GM21619 (cell line): ENCODE measurements around the gene PLK1.
"Not testable (repeated sequence)": the region's sequence is repeated elsewhere in the genome, so short reads cannot be mapped to it uniquely, and the experiment has no call there.

ENCODE experiments used
- ATAC-seq: cut with Tn5 transposase; IDR thresholded peaks from one replicate; pipeline ENCODE4 v1.9.1; 2021; ENCODE audit not compliant: unreplicated experiment

The PLK1 gene

GRCh38 chr16:23678430-23679273 is at the start of gene PLK1:
PLK1 (plus strand) TSS chr16:23678889; CDS start chr16:23678933, 44 bp downstream.
- peak; percentile 88 for ATAC-seq

DNA sequence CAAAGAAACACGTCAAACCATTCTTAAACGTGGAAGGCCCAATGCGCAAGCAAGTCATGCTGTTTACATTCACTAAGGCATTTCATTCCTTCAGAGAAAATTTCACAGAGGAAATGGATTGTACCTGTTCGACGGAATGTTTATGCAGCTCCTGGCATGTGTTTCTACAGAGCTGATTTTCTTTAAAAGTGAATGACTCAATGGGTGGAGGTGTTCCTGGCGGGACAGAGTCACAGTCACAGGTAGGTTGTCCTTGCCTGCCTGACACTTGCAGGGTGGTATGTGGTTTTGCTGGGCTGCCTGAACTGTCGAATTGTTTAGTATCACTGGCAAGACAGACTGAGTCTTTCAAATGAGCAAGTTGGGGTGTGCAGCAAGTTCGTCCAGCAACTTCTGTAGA is 49.2 kb upstream of the PLK1 start:
- no peak for ATAC-seq

DNA sequence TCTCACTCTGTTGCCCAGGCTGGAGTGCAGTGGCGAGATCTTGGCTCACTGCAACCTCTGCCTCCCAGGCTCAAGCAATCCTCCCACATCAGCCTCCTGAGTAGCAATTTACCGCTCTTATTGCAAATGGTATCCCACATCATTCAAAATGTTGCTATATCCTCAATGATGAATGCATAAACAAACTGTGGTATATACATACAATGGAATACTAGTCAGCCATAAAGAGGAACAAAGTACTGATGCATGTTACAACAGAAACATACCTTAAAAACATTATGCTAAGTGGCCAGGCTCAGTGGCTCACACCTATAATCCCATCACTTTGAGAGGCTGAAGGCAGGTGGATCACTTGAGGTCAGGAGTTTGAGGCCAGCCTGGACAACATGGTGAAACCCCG is 46.8 kb upstream of the PLK1 start:
- ATAC-seq, result not testable (repeated sequence)

- no peak for ATAC-seq
These were observed 44.1 kb upstream of the PLK1 start for GRCh38 chr16:23634461-23635036.

GRCh38 chr16:23635958-23636357 is 42.7 kb upstream of the PLK1 start:
- ATAC-seq, result no peak

- ATAC-seq, result no peak
These were observed 38.1 kb upstream of the PLK1 start for GRCh38 chr16:23640615-23640930.

DNA sequence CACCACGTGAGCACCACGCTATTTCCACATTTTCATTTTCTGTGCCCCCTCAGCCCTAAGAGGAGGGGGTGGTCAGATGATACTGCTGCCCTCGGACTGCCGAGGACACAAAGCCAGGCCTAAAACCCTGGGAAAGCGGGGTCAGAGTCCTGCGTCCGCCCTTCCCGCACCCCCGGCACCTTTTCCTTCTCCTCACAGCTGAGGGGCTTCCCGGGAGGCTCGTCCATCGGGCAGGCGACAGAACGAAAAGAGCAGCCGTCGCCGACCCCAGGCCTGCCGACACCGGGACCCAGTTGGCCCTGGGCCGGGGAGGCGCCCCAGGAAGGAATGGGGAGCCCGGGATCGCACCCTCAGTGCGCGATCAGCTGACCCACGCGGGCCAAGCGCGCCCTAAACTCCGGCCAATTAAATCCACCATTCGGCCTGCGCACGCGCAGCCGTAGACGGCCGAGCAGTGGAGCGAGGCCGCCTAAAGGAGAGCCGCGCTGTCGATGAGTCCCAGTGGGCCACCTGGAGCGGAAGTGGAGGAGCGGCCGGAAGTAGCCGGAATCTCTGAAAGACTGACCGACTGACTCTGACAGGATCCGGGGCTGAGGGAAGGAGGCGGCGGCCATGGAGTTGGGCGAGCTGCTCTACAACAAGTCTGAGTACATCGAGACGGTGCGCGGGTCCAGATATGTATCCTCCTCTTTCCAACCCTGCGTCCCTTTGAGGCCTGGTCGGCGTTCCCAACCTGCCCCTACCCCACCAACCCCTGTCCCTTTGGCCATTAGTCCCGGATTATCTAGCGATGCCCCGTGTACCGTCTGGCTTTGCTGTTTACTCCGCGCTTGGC is 37.5 kb upstream of the PLK1 start, which contains the start of the genes DCTN5 and PALB2:
Gene DCTN5 (plus strand): TSS at position 536 of the 835 bp plus-strand sequence. CDS start 77 bp downstream, at position 613.
Gene PALB2 (minus strand): TSS at position 380 of the 835 bp plus-strand sequence. CDS start 153 bp downstream, at position 227.
- ATAC-seq, result peak; percentile 95

GRCh38 chr16:23642246-23642774 is 36.4 kb upstream of the PLK1 start:
- ATAC-seq, result no peak

GRCh38 chr16:23650674-23651416 is 27.8 kb upstream of the PLK1 start:
- ATAC-seq, result no peak

DNA sequence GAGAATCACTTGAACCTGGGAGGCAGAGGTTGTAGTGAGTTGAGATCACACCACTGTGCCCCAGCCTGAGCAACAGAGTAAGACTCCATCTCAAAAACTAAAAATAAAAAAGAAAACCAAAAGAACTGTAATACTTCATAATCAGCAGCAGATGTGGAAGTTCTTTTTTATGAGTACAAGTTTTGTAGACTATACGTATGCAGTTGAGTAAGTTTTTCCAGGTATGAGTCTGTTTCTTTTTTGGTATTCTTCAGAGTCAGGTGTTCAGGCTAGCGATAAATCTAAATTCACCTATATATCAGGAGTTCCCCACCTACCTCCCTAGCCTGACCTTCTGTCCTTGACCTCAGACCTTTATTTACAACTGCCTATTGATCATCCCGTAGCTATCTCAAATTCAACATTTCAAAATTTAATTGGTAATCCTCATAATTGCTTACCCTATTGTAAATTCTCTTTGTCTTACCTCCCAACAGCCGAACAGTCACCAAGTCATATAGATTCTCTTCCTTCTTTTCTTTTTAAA is 26.7 kb upstream of the PLK1 start:
- ATAC-seq, result peak; percentile 54

DNA sequence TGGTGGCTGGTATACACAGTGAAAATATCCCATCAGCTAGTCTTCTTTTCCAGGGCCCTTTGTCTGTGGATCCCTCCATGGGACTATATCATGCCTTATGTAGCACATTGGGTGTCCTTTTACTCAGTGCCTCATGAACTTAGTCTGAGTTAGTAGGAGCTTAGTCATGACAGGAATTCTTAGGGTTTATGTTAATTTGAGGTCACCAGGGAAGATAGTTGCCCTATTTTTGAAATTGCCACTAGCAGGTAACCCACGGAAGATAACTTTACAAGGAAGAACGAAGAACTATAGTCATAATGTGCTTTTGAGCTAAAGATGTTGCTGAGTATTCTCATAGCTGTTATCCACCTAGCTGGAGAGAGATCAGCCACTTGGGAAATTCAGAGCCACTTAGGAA is 14.8 kb upstream of the PLK1 start:
- ATAC-seq, result no peak

DNA sequence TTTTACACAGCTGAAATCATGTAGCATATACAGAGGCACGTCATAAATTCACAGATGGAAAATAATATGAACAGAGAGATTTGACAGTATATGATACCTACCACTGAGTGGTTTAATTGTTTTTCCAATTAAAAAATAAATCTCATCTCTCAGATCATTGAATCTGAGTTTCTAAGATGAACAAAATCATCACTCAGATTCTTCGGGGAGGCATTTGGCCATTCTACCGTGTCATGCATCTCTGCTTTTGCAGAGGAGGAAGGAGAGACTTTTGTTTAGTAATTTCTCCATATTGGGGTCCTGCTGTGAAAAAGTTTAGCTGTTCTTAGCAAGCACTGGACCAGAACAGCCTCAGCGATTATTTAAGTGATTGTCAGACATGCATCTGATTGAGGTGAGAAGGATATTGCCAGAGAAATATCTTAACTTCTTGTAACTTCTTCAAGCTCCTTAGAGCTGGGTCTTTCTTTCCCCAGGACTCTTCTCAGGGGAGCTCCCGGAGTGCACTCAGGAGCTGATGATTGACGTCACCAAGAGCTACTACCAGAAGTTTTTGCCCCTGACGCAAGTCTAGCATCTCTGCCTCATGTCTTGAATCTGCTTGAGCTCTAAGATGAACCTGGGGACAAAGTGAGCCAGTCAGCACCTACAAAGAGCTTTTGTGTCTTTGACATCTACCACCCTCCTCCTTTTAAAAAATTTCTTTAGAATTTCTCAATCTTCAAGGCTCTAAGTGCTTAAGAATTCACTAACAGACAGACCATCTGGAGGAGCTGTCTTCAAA is 11.9 kb upstream of the PLK1 start:
- no peak for ATAC-seq

- no peak for ATAC-seq
These were observed 11.4 kb upstream of the PLK1 start for GRCh38 chr16:23667355-23667659.

- ATAC-seq, result no peak
These were observed 10.5 kb upstream of the PLK1 start for GRCh38 chr16:23668225-23668624.

DNA sequence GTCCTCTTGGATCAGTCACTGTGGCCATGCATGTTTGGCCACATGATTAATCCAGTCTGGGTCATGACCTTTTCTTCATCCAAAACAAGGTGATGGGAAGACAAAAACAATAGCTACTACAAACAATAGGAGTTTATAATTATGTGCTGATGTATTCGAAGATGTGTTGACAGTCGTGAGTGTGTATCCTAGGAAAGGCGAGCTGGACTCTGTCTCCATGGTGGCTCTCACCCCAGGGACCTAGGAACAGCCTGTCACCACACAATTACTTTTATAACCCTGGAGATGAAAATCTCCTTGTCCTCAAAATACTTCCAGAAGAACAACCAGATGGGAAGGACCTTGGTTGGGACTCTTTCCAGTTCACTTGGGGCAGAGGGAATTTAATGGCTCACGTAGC is 9.8 kb upstream of the PLK1 start:
- ATAC-seq, result no peak

GRCh38 chr16:23670137-23670776 is 8.4 kb upstream of the PLK1 start:
- peak; percentile 97 for ATAC-seq

- ATAC-seq, result no peak
These were observed 4.6 kb upstream of the PLK1 start for GRCh38 chr16:23673971-23674614.

- no peak for ATAC-seq
These were observed 1.7 kb upstream of the PLK1 start for GRCh38 chr16:23676924-23677480.
